Karpas-422 (cell line): ENCODE measurements around the gene KIT. TPM values are rescaled to one million over a fixed set of nuclear protein-coding genes. Genes with fewer than 3 reads are reported as not detected.

ENCODE experiments used
- DNase-seq: peaks from one replicate; pipeline ENCODE4 v3.0.0-alpha.2; 2015
- H2AFZ ChIP-seq: fragments of 200-600 bp; sonication (generic); 2 replicates; pipeline ENCODE4 v1.6.1; 2014; ENCODE audit warnings: antibody characterized with exemption, low read length, mixed read lengths
- H3K27ac ChIP-seq: fragments of 200-600 bp; sonication (generic); 2 replicates; pipeline ENCODE4 v1.5.1; 2014; ENCODE audit warnings: mild to moderate bottlenecking, low read length, moderate library complexity
- H3K27me3 ChIP-seq: fragments of 200-600 bp; sonication (generic); 2 replicates; pipeline ENCODE4 v1.6.1; 2014; ENCODE audit warnings: low read length, mixed read lengths
- H3K36me3 ChIP-seq: fragments of 200-600 bp; sonication (generic); 2 replicates; pipeline ENCODE4 v1.6.1; 2014; ENCODE audit warnings: low read length, mixed read lengths; ENCODE audit not compliant: insufficient read depth
- H3K4me1 ChIP-seq: fragments of 200-600 bp; sonication (generic); 2 replicates; pipeline ENCODE4 v1.6.1; 2014; ENCODE audit warnings: mild to moderate bottlenecking, low read length, mixed read lengths
- H3K4me2 ChIP-seq: fragments of 200-600 bp; sonication (generic); 2 replicates; pipeline ENCODE4 v1.6.1; 2014; ENCODE audit warnings: low read length, low read depth, mild to moderate bottlenecking; ENCODE audit not compliant: poor library complexity, severe bottlenecking
- H3K4me3 ChIP-seq: fragments of 200-600 bp; sonication (generic); 2 replicates; pipeline ENCODE4 v1.5.1; 2014; ENCODE audit warnings: mild to moderate bottlenecking, antibody characterized with exemption, low read length, mixed read lengths
- H3K79me2 ChIP-seq: fragments of 200-600 bp; sonication (generic); 2 replicates; pipeline ENCODE4 v1.6.1; 2014; ENCODE audit warnings: mild to moderate bottlenecking, low read length, mixed read lengths
- H3K9ac ChIP-seq: fragments of 200-600 bp; sonication (generic); 2 replicates; pipeline ENCODE4 v1.6.0; 2014; ENCODE audit warnings: low read length
- H3K9me2 ChIP-seq: fragments of 200-600 bp; sonication (generic), shearing (Covaris generic); replicated peaks from 2 replicates; pipeline ENCODE4 v1.6.0; 2014; ENCODE audit warnings: mild to moderate bottlenecking, low read length, moderate library complexity; ENCODE audit not compliant: insufficient read depth
- H3K9me3 ChIP-seq: fragments of 300-700, 200-600 bp; sonication (generic); 2 replicates; pipeline ENCODE4 v1.6.1; 2014; ENCODE audit warnings: low read length, mixed read lengths
- H4K20me1 ChIP-seq: fragments of 200-600 bp; sonication (generic); 2 replicates; pipeline ENCODE4 v1.6.1; 2014; ENCODE audit warnings: mild to moderate bottlenecking, antibody characterized with exemption, low read length, low read depth; ENCODE audit not compliant: insufficient read depth
- total RNA-seq: library from RNA; depleted of rRNA; stranded (reverse); fragments of >200 nt; shearing (Covaris generic); gene quantifications from 2 replicates; pipeline ENCODE4 v1.2.3, GENCODE V29; 2014; ENCODE audit warnings: low replicate concordance

The KIT gene
- total RNA-seq, 1 experiment from 2014 or later, result not detected

- Histone ChIP-seq H2AFZ (no peak overlapping the region), H3K4me1 (no peaks in the 10 kb centered on the region), H3K36me3 (no peaks in the 10 kb centered on the region), H3K9me2 (no peaks in the 10 kb centered on the region), H3K27ac (no peak overlapping the region), H3K79me2 (no peaks in the 10 kb centered on the region), H3K4me2 (no peak overlapping the region), H3K9me3 (no peaks in the 10 kb centered on the region), H3K27me3 (no peaks in the 10 kb centered on the region), H3K4me3 (no peak overlapping the region), H4K20me1 (no peaks in the 10 kb centered on the region), H3K9ac (no peak overlapping the region)
- DNase-seq, result no peak
These were observed 58.8 kb downstream of the KIT start for GRCh38 chr4:54716478-54717065.

GRCh38 chr4:54717694-54718093 lies 59.9 kb downstream of the KIT start:
- H3K9me3 ChIP-seq, result no peaks in the 10 kb centered on the region
- H4K20me1 ChIP-seq, result no peaks in the 10 kb centered on the region
- H3K9ac ChIP-seq, result no peak overlapping the region
- no peak for DNase-seq
- no peaks in the 10 kb centered on the region for H3K79me2 ChIP-seq
- no peak overlapping the region for H3K4me3 ChIP-seq
- no peaks in the 10 kb centered on the region for H3K27me3 ChIP-seq
- H3K4me1 ChIP-seq, result no peaks in the 10 kb centered on the region
- no peaks in the 10 kb centered on the region for H3K9me2 ChIP-seq
- H3K36me3 ChIP-seq, result no peaks in the 10 kb centered on the region
- H3K4me2 ChIP-seq, result no peak overlapping the region
- no peak overlapping the region for H3K27ac ChIP-seq
- H2AFZ ChIP-seq, result no peak overlapping the region

GRCh38 chr4:54719378-54719777 lies 61.6 kb downstream of the KIT start:
- Histone ChIP-seq H3K9me2 (no peaks in the 10 kb centered on the region), H2AFZ (no peak overlapping the region)

GRCh38 chr4:54723220-54723619 lies 65.5 kb downstream of the KIT start:
- H3K79me2 ChIP-seq, result no peaks in the 10 kb centered on the region
- no peak for DNase-seq
- H3K4me3 ChIP-seq, result no peak overlapping the region
- no peaks in the 10 kb centered on the region for H3K27me3 ChIP-seq
- no peak overlapping the region for H3K27ac ChIP-seq
- H3K9me3 ChIP-seq, result no peaks in the 10 kb centered on the region
- no peaks in the 10 kb centered on the region for H4K20me1 ChIP-seq
- H3K36me3 ChIP-seq, result no peaks in the 10 kb centered on the region
- H3K4me1 ChIP-seq, result peaks cover under 1% of the 10 kb centered on the region; the same call in 1 of the 2 replicates
- no peak overlapping the region for H3K4me2 ChIP-seq
- H3K9ac ChIP-seq, result no peak overlapping the region
- H2AFZ ChIP-seq, result no peak overlapping the region
- H3K9me2 ChIP-seq, result no peaks in the 10 kb centered on the region

More at GRCh38 chr4:54719378-54719777, 61.6 kb downstream of the KIT start:
- Histone ChIP-seq H3K9me3 (no peaks in the 10 kb centered on the region), H3K4me2 (no peak overlapping the region), H3K27me3 (no peaks in the 10 kb centered on the region), H4K20me1 (no peaks in the 10 kb centered on the region), H3K4me1 (no peaks in the 10 kb centered on the region), H3K36me3 (no peaks in the 10 kb centered on the region), H3K79me2 (no peaks in the 10 kb centered on the region), H3K4me3 (no peak overlapping the region), H3K9ac (no peak overlapping the region), H3K27ac (no peak overlapping the region)
- DNase-seq, result no peak

- no peaks in the 10 kb centered on the region for H3K9me3 ChIP-seq
- no peak overlapping the region for H3K9ac ChIP-seq
- no peak overlapping the region for H3K27ac ChIP-seq
- no peak overlapping the region for H3K4me2 ChIP-seq
- H3K4me3 ChIP-seq, result no peak overlapping the region
- no peaks in the 10 kb centered on the region for H4K20me1 ChIP-seq
- peaks cover 3% of the 10 kb centered on the region; the same call in 1 of the 2 replicates for H3K4me1 ChIP-seq
- no peaks in the 10 kb centered on the region for H3K9me2 ChIP-seq
- no peaks in the 10 kb centered on the region for H3K36me3 ChIP-seq
- H3K27me3 ChIP-seq, result no peaks in the 10 kb centered on the region
- no peak for DNase-seq
- no peak overlapping the region for H2AFZ ChIP-seq
- no peaks in the 10 kb centered on the region for H3K79me2 ChIP-seq
These were observed 66.1 kb downstream of the KIT start for GRCh38 chr4:54723820-54724219.

GRCh38 chr4:54726907-54727306 lies 69.2 kb downstream of the KIT start:
- DNase-seq, result no peak
- H3K4me1 ChIP-seq, result peaks cover 3% of the 10 kb centered on the region; the same call in 1 of the 2 replicates
- no peak overlapping the region for H3K9ac ChIP-seq
- H3K9me3 ChIP-seq, result no peaks in the 10 kb centered on the region
- H2AFZ ChIP-seq, result no peak overlapping the region
- H3K4me3 ChIP-seq, result no peak overlapping the region
- H3K9me2 ChIP-seq, result no peaks in the 10 kb centered on the region
- H3K27me3 ChIP-seq, result no peaks in the 10 kb centered on the region
- no peaks in the 10 kb centered on the region for H3K36me3 ChIP-seq
- H4K20me1 ChIP-seq, result no peaks in the 10 kb centered on the region
- H3K27ac ChIP-seq, result no peak overlapping the region
- H3K4me2 ChIP-seq, result no peak overlapping the region
- no peaks in the 10 kb centered on the region for H3K79me2 ChIP-seq

GRCh38 chr4:54727346-54727745 lies 69.6 kb downstream of the KIT start:
- no peaks in the 10 kb centered on the region for H3K9me2 ChIP-seq
- H3K27ac ChIP-seq, result no peak overlapping the region
- no peak for DNase-seq
- H2AFZ ChIP-seq, result no peak overlapping the region
- H3K27me3 ChIP-seq, result no peaks in the 10 kb centered on the region
- H3K4me1 ChIP-seq, result peaks cover 3% of the 10 kb centered on the region; the same call in 1 of the 2 replicates
- H3K9me3 ChIP-seq, result no peaks in the 10 kb centered on the region
- no peaks in the 10 kb centered on the region for H3K36me3 ChIP-seq
- H3K79me2 ChIP-seq, result no peaks in the 10 kb centered on the region
- no peak overlapping the region for H3K4me2 ChIP-seq
- no peak overlapping the region for H3K4me3 ChIP-seq
- no peak overlapping the region for H3K9ac ChIP-seq
- H4K20me1 ChIP-seq, result no peaks in the 10 kb centered on the region

- Histone ChIP-seq H3K4me1 (peaks cover 8% of the 10 kb centered on the region), H3K27me3 (no peaks in the 10 kb centered on the region), H3K79me2 (no peaks in the 10 kb centered on the region), H4K20me1 (no peaks in the 10 kb centered on the region), H2AFZ (no peak overlapping the region), H3K9me3 (no peaks in the 10 kb centered on the region), H3K9me2 (no peaks in the 10 kb centered on the region), H3K4me3 (no peak overlapping the region), H3K9ac (no peak overlapping the region), H3K4me2 (no peak overlapping the region), H3K36me3 (no peaks in the 10 kb centered on the region), H3K27ac (no peak overlapping the region)
- no peak for DNase-seq
These were observed 70.6 kb downstream of the KIT start for GRCh38 chr4:54728368-54728767.
